CD4-positive, alpha-beta T cell (primary cell): ENCODE results near the gene MSI2. TPM values are rescaled to one million over a fixed set of nuclear protein-coding genes. Genes with fewer than 3 reads are reported as not detected.

Experiments used
- ATAC-seq: fragments of 200-7000 bp; cut with Tn5 transposase; one replicate; pipeline ENCODE4 v1.10.0; 2022; ENCODE audit warnings: mild to moderate bottlenecking; ENCODE audit not compliant: poor library complexity
- CTCF ChIA-PET: fragments of 350-600 bp; sonication (Branson Sonifier 250); formaldehyde crosslinking; loops from one replicate; lab custom pipeline; 2021; ENCODE audit warnings: antibody characterized with exemption, inconsistent platforms; lab: Charles Lee
- POLR2A ChIA-PET: fragments of 350-600 bp; sonication (Branson Sonifier 250); formaldehyde crosslinking; loops from one replicate; lab custom pipeline; 2021; ENCODE audit warnings: antibody characterized with exemption, inconsistent platforms; lab: Charles Lee
- DNase-seq, 14 experiments: peaks; one replicate each; pipeline ENCODE4 v3.0.0-alpha.2; 2013 to 2020; ENCODE audit warnings: mixed read lengths in 2 of 14
- H3K27ac ChIP-seq, 2 donors: one replicate each; pipeline versions ENCODE4 v1.5.1 to v1.7.0; 2013; ENCODE audit warnings: low read length in 2 of 2, low read depth in 1 of 2, mild to moderate bottlenecking in 1 of 2
- H3K27me3 ChIP-seq, 2 experiments: 1 replicate in 1 of 2; 2 replicates in 1 of 2; pipeline versions ENCODE4 v1.6.1 to v1.7.0; 2013; ENCODE audit warnings: low read length in 2 of 2, control low read depth in 1 of 2, mild to moderate bottlenecking in 1 of 2, moderate library complexity in 1 of 2; ENCODE audit not compliant: insufficient read depth in 2 of 2, control insufficient read depth in 1 of 2
- H3K36me3 ChIP-seq: one replicate; pipeline ENCODE4 v1.6.1; 2013; ENCODE audit warnings: low read length, control low read depth; ENCODE audit not compliant: insufficient read depth
- H3K4me1 ChIP-seq: one replicate; pipeline ENCODE4 v1.6.1; 2013; ENCODE audit warnings: low read length, control low read depth; ENCODE audit not compliant: insufficient read depth
- H3K4me3 ChIP-seq: one replicate; pipeline ENCODE4 v1.5.1; 2013; ENCODE audit warnings: mild to moderate bottlenecking, low read length, moderate library complexity
- H3K9me3 ChIP-seq, 2 experiments: 1 replicate in 1 of 2; 2 replicates in 1 of 2; pipeline versions ENCODE4 v1.6.1 to v1.7.0; 2013; ENCODE audit warnings: low read length in 2 of 2, mild to moderate bottlenecking in 2 of 2, control low read depth in 1 of 2, moderate library complexity in 1 of 2; ENCODE audit not compliant: control insufficient read depth in 1 of 2, insufficient read depth in 1 of 2
- H3K27ac Mint-ChIP-seq: one replicate; pipeline ENCODE4 v1.8.0; 2020; ENCODE audit warnings: mixed read lengths
- H3K27me3 Mint-ChIP-seq: one replicate; pipeline ENCODE4 v1.8.0; 2021; ENCODE audit warnings: mixed read lengths
- H3K36me3 Mint-ChIP-seq: one replicate; pipeline ENCODE4 v1.8.0; 2021; ENCODE audit warnings: low read depth, mixed read lengths
- H3K4me1 Mint-ChIP-seq: one replicate; pipeline ENCODE4 v1.8.0; 2021; ENCODE audit warnings: low read depth, mixed read lengths
- H3K4me3 Mint-ChIP-seq: one replicate; pipeline ENCODE4 v1.8.0; 2020; ENCODE audit warnings: mild to moderate bottlenecking, mixed read lengths
- H3K9me3 Mint-ChIP-seq: one replicate; pipeline ENCODE4 v1.8.0; 2020; ENCODE audit warnings: mixed read lengths
- intact Hi-C, 2 experiments: fragments of 100-400 bp; cut with DNase I in 1 of 2; cut with micrococcal nuclease in 1 of 2; formaldehyde crosslinking; loops; one replicate each; pipeline versions ENCODE4 v1.15.1 to v1.9.0; 2023 to 2025; cut with DNase I, micrococcal nuclease
- total RNA-seq, 174 experiments: library from RNA in 2 of 174; stranded (reverse) in 2 of 174; gene quantifications; one replicate each; pipeline ENCODE4 v1.2.3 and lab custom pipeline; 2021 to 2026
- TF ChIP-seq, protein P1 (sequence below): fragments of 200-600 bp; IDR thresholded peaks from one replicate; pipeline ENCODE4 v1.8.0; 2022; ENCODE audit warnings: antibody characterized with exemption, mild to moderate bottlenecking

The MSI2 gene
- total RNA-seq, 2 experiments from 2014 or later = 129 to 132 TPM

DNA sequence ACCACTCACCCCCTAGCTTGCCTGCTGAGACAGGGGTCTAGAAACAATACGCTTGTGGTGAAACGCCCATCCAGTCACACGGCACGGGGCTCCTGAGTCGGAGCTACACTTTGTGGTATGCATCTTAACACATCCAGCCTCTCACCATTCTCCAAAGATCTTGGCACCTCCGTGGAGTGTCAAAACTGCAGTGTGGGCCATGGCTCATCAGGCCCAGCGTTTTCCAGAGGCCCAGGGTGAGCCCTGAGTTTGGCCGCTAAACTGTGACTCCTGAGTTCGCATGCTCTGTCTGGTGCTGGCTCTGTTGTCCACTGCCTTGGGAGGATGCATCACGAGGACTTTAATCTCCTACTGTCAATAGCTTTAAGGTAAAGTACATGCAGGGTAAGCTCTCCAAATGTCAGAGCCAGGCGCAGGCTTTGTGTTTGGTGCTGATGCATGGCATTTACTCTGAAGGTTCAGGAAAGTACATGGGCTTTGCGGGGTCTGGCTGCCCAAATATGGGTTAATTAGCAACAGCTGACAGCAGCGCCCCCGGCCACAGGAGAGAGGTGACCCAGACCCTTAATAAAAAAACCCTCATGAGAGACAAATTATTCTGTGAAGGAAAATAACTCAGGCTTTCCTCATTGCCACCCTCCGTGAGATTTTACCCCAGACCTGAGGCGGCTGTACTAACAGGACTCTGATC lies 370.3 kb downstream of the MSI2 start:
- DNase-seq (no peak), ATAC-seq (no peak)
- no peaks in the 10 kb centered on the region for H3K27me3 ChIP-seq
- Mint-ChIP-seq H3K4me1 (no peaks in the 10 kb centered on the region), H3K36me3 (peaks cover 53% of the 10 kb centered on the region), H3K27ac (no peak overlapping the region), H3K4me3 (no peak overlapping the region), H3K27me3 (no peaks in the 10 kb centered on the region), H3K9me3 (no peaks in the 10 kb centered on the region)
- H3K36me3 ChIP-seq = peaks cover 42% of the 10 kb centered on the region
- ChIA-PET POLR2A (no interaction called here), CTCF (no interaction called here)
- TF ChIP-seq, protein P1, sequence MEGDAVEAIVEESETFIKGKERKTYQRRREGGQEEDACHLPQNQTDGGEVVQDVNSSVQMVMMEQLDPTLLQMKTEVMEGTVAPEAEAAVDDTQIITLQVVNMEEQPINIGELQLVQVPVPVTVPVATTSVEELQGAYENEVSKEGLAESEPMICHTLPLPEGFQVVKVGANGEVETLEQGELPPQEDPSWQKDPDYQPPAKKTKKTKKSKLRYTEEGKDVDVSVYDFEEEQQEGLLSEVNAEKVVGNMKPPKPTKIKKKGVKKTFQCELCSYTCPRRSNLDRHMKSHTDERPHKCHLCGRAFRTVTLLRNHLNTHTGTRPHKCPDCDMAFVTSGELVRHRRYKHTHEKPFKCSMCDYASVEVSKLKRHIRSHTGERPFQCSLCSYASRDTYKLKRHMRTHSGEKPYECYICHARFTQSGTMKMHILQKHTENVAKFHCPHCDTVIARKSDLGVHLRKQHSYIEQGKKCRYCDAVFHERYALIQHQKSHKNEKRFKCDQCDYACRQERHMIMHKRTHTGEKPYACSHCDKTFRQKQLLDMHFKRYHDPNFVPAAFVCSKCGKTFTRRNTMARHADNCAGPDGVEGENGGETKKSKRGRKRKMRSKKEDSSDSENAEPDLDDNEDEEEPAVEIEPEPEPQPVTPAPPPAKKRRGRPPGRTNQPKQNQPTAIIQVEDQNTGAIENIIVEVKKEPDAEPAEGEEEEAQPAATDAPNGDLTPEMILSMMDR = no peak
- H3K27ac ChIP-seq = no peak overlapping the region
- intact Hi-C loops = loop anchor here in 1 of 2 experiments (2.0 kb wide), 1 partner anchor 16 kb away; no protein-coding TSS in a partner anchor
- H3K9me3 ChIP-seq = no peaks in the 10 kb centered on the region
- no peak overlapping the region for H3K4me3 ChIP-seq
- H3K4me1 ChIP-seq = no peaks in the 10 kb centered on the region

DNA sequence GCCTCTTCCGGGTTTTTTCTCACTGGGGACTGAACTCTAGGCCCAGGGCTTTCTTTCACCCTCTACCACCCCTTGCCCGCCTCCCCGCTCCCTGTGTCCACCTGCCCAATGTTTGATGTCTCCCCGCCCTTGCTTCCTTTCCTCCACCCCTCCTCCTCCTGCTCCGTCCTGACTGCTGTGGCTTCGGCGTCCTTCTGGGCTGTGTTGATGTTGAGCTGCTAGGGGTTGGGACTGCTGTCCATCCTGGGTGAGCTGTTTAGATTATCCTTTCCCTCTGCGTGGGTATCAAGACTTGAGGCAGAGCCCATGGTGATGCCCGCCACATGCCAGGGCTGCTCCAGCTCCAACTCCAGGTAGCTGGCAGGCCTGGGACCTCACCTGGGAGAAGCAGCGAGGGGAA lies 371.3 kb downstream of the MSI2 start:
- Histone ChIP-seq H3K27ac (no peak overlapping the region), H3K4me1 (no peaks in the 10 kb centered on the region), H3K4me3 (no peak overlapping the region), H3K27me3 (no peaks in the 10 kb centered on the region), H3K9me3 (no peaks in the 10 kb centered on the region), H3K36me3 (peaks cover 42% of the 10 kb centered on the region)
- no peaks in the 10 kb centered on the region for H3K27me3 Mint-ChIP-seq
- H3K4me3 Mint-ChIP-seq = no peak overlapping the region
- TF ChIP-seq, protein P1 = no peak
- no peak overlapping the region for H3K27ac Mint-ChIP-seq
- POLR2A ChIA-PET = no interaction called here
- DNase-seq (no peak), ATAC-seq (no peak)
- intact Hi-C loops = loop anchor here in 1 of 2 experiments (2.0 kb wide), 1 partner anchor 15 kb away; no protein-coding TSS in a partner anchor
- CTCF ChIA-PET = no interaction called here
- no peaks in the 10 kb centered on the region for H3K4me1 Mint-ChIP-seq
- H3K9me3 Mint-ChIP-seq = no peaks in the 10 kb centered on the region
- H3K36me3 Mint-ChIP-seq = peaks cover 62% of the 10 kb centered on the region

DNA sequence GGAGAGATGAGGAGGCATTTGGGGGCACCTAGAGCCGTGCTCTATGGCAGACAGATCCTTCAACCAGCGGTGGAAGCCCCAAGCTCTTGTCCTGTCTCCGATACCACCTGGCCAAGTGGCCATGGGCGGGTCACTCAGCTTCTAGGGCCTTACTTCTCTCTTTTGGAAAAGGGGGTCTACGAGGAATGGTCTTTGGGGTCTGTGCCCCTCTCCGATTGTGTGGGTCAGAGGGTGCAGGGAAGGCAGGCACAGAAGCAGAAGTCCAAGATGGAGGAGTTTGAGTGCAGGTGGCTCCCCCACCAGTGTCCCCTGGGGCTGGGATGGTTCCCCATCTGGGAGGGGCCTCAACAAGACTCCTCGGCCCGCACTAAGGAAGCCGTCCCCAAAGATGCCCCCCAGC lies 372.1 kb downstream of the MSI2 start:
- no peaks in the 10 kb centered on the region for H3K27me3 ChIP-seq
- H3K27ac ChIP-seq = no peak overlapping the region
- TF ChIP-seq, protein P1 = no peak
- no peaks in the 10 kb centered on the region for H3K4me1 ChIP-seq
- ATAC-seq = no peak
- Mint-ChIP-seq H3K27ac (no peak overlapping the region), H3K9me3 (no peaks in the 10 kb centered on the region), H3K36me3 (peaks cover 66% of the 10 kb centered on the region), H3K4me1 (no peaks in the 10 kb centered on the region), H3K27me3 (no peaks in the 10 kb centered on the region), H3K4me3 (no peak overlapping the region)
- intact Hi-C loops = no loop called here
- H3K36me3 ChIP-seq = peaks cover 44% of the 10 kb centered on the region
- H3K4me3 ChIP-seq = no peak overlapping the region
- ChIA-PET POLR2A (no interaction called here), CTCF (no interaction called here)
- peaks cover 0 to 3% of the 10 kb centered on the region in 2 experiments for H3K9me3 ChIP-seq
- no peak for DNase-seq
